Choroid plexus epithelial cell (primary cell): Measurements from ENCODE around the gene SYPL1.

Experiments used
- DNase-seq: peaks from one replicate; pipeline ENCODE4 v3.0.0-alpha.2; 2010; ENCODE audit warnings: low read depth
- H3K4me3 ChIP-seq: 2 replicates; pipeline ENCODE4 v1.5.1; 2011; ENCODE audit warnings: low read depth, mild to moderate bottlenecking, control low read depth, low read length, moderate library complexity
- CTCF ChIP-seq: conservative IDR thresholded peaks from 2 replicates; pipeline ENCODE4 v1.5.1; 2011; ENCODE audit warnings: low read depth, mild to moderate bottlenecking, control low read depth, inconsistent platforms, low read length, moderate library complexity

The SYPL1 gene

GRCh38 chr7:106112118-106112971, at the start of gene SYPL1:
SYPL1 (minus strand) TSS chr7:106112312; CDS start chr7:106112208, 104 bp downstream.
- peak within 1 kb of the TSS; percentile 80 for H3K4me3 ChIP-seq
- TF ChIP-seq CTCF: no peak

GRCh38 chr7:106155027-106155426, 42.9 kb upstream of the SYPL1 start:
- TF ChIP-seq CTCF: no peak
- no peak overlapping the region for H3K4me3 ChIP-seq
- no peak for DNase-seq

More at GRCh38 chr7:106112118-106112971, at the start of gene SYPL1:
- peak; percentile 95 for DNase-seq

GRCh38 chr7:106153891-106154449, 41.9 kb upstream of the SYPL1 start:
- DNase-seq: peak; percentile 91
- H3K4me3 ChIP-seq: no peak overlapping the region
- peak; percentile 99 for TF ChIP-seq CTCF

- H3K4me3 ChIP-seq: no peak overlapping the region
- DNase-seq: no peak
- no peak for TF ChIP-seq CTCF
Measured at GRCh38 chr7:106152313-106152665, 40.2 kb upstream of the SYPL1 start.

GRCh38 chr7:106151459-106152312, 39.6 kb upstream of the SYPL1 start:
- TF ChIP-seq CTCF: no peak
- no peak for DNase-seq
- no peak overlapping the region for H3K4me3 ChIP-seq

GRCh38 chr7:106143711-106144337, 31.7 kb upstream of the SYPL1 start:
- H3K4me3 ChIP-seq: no peak overlapping the region
- TF ChIP-seq CTCF: no peak
- no peak for DNase-seq
